GM12801 (cell line): ENCODE measurements around the gene RAB18.

Source experiments
- TF ChIP-seq, protein P1 (sequence below): IDR thresholded peaks from one replicate; pipeline ENCODE4 v1.5.1; 2011; ENCODE audit warnings: control low read depth; ENCODE audit not compliant: insufficient read length; ENCODE audit errors: extremely low read depth

Gene RAB18

DNA sequence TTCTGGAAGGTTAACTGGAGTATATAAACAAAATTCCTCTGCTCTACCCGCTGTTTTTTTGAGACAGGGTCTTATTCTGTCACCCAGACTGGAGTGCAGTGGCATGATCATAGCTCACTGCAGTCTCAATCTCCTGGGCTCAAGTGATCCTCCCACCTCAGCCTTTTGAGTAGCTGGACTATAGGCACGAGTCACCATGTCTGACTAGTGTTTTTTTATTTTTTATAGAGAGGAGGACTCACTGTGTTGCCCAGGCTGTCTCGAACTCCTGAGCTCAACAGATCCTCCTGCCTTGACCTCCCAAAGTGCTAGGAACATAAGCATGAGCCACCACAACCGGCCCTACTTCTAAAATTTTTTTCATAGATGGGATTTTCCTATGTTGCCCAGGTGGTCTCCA is 2.2 kb downstream of the RAB18 start:
- TF ChIP-seq, protein P1, sequence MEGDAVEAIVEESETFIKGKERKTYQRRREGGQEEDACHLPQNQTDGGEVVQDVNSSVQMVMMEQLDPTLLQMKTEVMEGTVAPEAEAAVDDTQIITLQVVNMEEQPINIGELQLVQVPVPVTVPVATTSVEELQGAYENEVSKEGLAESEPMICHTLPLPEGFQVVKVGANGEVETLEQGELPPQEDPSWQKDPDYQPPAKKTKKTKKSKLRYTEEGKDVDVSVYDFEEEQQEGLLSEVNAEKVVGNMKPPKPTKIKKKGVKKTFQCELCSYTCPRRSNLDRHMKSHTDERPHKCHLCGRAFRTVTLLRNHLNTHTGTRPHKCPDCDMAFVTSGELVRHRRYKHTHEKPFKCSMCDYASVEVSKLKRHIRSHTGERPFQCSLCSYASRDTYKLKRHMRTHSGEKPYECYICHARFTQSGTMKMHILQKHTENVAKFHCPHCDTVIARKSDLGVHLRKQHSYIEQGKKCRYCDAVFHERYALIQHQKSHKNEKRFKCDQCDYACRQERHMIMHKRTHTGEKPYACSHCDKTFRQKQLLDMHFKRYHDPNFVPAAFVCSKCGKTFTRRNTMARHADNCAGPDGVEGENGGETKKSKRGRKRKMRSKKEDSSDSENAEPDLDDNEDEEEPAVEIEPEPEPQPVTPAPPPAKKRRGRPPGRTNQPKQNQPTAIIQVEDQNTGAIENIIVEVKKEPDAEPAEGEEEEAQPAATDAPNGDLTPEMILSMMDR = no peak

DNA sequence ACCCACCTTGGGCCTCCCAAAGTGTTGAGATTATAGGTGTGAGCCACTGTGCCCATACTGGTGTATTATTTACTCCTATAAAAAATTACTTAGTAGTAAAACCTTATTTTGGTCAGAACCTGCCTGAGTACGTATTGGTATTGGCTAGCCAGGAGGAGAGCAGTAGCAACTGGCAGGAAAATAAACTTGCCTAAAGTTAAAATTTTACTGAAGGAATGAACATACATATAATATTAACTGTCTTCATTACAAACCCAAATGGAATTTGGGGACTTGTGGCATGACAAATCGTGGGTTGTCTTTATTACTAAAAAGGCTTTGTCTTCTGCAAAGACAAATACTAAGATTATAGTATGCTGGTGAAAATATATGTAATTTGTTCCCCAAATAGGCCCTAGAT is 8.4 kb downstream of the RAB18 start:
- TF ChIP-seq, protein P1 = no peak

DNA sequence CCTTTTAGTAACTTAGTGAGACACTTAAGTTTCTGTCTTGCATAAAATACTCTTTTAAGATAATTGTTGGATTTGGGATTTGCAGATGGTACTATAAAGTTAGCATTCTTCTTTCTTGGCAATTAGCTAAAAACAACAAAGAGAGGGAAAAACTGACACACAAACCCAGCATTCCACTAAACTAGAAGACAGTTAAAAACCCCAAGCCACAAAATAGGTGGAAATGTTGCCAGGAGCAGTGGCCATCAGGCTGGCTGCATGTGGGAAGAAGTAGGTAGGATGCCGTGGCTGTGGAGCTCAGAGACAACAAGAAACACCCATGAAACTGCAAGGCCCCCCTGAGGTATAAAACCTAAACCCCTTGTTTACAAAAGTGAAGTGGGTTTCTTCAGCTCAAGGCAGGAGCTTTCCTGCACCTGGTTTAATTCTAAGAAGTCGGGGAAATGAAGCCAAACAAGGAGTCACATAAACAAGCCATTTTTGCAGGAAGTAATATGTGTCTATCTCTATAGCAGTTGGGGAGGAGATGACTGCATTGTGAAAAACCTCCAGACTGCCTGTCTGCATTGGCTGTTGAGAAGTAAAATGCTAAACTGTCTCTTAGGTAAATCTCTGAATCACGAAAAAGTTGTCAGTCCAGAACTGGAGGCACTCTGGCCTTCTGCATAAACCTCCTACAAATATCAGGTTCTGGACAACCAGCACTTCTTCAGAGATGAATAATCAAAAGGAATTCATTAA is 9.5 kb downstream of the RAB18 start:
- TF ChIP-seq, protein P1 = no peak

DNA sequence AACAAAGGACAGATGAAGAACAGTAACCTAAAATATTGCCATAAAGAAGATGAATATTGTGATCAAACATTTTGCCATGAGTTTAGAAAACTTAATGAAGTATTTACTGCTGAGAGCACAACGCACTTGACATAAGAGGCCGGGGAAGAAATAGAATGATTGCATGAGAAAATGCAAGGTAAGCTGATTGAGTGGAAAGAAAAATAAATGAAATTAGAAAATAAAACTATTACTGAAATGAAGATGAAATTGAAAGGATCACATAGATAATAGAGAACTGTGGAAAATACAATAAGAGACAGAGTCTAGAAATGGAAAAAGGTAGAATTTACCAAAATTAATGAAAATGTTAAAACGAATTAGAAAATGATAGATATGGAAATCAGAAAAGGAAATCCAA is 10.1 kb downstream of the RAB18 start:
- TF ChIP-seq, protein P1 = no peak

DNA sequence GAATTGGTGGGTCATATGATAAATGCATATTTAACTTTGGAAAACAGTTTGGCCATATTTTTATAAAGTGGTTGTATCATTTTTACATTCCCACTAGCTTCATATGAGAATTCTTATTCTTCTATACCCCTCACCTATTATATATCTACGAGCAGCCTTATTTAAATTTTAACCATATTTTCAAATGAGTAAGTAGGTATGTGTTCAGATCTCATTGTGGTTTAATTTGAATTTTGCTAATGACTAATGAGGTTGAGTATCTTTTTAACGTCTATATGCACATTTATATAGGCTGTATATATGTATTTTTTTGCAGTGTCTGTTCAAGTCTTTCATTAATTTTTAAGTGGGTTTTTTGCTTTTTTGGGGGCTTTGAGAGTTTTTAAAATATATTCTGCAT is 14.2 kb downstream of the RAB18 start:
- TF ChIP-seq, protein P1 = no peak

DNA sequence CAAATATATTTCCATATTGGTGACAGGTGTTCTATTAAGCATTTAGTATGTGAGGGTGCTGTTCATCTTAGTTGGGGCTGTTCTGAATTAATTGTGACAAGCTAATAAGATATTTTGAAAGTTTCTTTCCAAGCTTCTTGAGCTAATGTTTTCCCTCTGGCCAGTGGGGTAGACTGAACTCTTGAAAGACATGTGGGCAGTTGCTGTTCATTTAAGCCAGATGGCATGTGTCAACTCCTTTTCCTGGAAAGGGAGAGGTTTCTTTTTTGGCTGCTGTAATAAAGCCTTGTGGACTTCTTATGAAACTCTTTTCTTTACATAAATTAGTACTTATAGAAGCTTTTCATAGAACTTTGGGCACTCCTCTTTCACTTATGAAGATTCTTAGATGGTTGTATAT is 21.7 kb downstream of the RAB18 start:
- TF ChIP-seq, protein P1 = no peak

DNA sequence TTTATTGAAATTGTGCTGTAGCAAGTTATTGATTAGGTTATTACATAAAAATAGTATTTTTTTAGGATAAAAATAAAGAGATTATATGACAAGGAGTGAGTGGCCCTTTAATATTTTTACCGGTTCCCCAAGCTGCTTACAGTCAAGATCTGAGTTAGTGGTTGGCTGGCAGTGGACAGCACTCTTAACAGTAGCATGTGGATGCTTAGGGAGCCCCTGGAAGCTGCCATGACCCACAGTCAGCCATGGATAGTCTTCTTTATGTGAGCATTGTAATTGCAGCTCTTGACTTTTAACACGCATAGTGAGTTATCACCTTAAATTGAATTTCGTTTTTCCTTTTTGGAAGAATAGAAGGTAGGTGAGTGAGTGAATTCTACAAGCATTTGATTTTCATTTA is 22.1 kb downstream of the RAB18 start:
- TF ChIP-seq, protein P1 = no peak
